Left renal pelvis (tissue), 4 donors: Measurements from ENCODE around the gene STON1. TPM values are rescaled to one million over a fixed set of nuclear protein-coding genes. Genes with fewer than 3 reads are reported as not detected.
"Not testable (repeated sequence)": the region's sequence is repeated elsewhere in the genome, so short reads cannot be mapped to it uniquely, and the experiment has no call there.

Experiments
- DNase-seq, 4 donors: peaks; one replicate each; pipeline ENCODE4 v3.0.0-alpha.2; 2013; ENCODE audit warnings: low read depth in 4 of 4, low spot score in 3 of 4
- polyA plus RNA-seq, 4 donors: library from polyadenylated mRNA; unstranded; fragments of 120-200 nt; gene quantifications; one replicate each; pipeline ENCODE4 v1.2.1, GENCODE V29; 2013; ENCODE audit not compliant: insufficient read length in 4 of 4

Gene STON1, protein sequence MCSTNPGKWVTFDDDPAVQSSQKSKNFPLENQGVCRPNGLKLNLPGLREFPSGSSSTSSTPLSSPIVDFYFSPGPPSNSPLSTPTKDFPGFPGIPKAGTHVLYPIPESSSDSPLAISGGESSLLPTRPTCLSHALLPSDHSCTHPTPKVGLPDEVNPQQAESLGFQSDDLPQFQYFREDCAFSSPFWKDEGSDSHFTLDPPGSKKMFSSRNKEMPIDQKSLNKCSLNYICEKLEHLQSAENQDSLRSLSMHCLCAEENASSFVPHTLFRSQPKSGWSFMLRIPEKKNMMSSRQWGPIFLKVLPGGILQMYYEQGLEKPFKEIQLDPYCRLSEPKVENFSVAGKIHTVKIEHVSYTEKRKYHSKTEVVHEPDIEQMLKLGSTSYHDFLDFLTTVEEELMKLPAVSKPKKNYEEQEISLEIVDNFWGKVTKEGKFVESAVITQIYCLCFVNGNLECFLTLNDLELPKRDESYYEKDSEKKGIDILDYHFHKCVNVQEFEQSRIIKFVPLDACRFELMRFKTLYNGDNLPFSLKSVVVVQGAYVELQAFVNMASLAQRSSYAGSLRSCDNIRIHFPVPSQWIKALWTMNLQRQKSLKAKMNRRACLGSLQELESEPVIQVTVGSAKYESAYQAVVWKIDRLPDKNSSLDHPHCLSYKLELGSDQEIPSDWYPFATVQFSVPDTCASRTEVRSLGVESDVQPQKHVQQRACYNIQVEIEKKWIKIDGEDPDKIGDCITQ
- polyA plus RNA-seq = 10 to 100 TPM; 22.8 to 42.7 (median 35.6) TPM

DNA sequence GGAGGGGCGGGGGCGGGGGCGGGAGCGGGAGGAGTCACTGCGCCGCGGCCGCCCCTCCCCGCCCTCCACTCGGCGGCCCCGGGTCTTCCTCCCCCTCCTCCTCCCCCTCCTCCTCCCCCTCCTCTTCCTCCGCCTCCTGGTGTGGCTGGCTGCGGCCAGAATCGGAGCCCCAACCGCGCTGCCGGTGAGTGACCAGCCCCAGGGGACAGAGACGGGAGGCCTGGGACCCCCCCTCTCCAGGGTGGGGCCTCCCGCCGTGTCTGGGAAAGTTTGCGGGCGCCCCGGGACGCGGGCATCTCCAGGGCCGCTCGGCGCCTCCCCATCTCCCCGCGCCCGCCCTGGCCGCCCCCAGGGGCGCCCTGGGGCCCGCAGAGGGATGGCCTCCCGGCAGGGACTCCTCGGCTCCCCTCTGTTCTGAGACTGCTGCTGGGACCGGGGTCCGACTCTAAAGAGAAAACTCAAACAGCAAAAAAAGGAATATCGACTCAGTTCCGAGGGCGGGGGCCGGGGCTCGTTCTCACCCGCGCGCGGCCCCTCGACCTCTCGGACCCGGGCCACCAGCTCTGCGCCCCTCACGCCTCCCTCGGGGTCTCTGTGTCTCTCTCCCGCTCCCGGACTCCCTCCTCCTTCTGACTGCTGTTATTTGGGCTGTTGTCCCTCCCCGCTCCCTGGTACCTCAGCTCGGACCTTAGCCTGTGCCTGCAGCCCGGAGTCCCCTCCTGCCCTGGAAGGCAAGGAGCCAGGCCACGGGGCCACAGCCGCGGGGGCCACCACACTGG is at the start of gene STON1:
STON1 (plus strand) TSS at position 122 of the 779 bp plus-strand sequence. CDS start 50,480 bp downstream, outside the sequence.
- DNase-seq = no peak

DNA sequence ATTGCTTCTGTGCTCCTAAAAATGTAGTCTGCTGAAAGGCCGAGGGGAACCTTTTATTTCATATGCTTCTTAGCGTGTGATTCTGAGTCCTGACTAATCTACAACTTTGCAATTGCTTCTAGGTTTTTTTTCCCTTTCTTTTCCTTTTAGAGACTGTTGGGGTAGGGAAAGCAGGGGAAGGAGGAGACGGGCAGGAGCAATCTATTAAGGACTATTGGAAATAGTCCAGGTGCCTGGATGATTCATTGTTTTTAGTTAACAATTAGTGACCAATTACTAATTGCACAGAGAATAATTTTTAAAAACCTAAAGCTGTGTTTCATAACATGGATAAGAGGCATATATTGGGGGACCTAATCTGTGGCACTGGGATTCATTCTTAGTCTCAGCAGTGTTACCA is 49.4 kb upstream of the STON1 start:
- no peak for DNase-seq

DNA sequence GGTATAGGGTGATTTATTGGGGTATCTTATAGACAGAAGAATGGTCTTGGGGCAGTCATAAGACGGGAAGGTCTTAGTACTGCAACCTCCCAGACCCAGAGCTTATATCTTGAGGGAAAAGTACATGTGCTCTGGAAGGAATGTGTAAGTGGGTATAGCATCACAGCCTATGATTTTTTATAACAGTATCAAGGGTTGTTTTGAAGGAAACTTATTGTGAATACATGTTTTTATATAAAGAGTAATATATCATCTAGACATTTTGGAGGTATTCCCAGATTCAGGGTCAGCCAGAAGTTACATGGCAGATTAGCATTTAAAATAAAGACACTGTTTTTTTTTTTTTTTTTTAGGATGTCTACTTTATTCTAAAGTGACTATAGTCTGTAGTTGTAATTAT is 47.6 kb upstream of the STON1 start:
- peak in 2 of 4 donors; percentile 59 to 69 for DNase-seq

DNA sequence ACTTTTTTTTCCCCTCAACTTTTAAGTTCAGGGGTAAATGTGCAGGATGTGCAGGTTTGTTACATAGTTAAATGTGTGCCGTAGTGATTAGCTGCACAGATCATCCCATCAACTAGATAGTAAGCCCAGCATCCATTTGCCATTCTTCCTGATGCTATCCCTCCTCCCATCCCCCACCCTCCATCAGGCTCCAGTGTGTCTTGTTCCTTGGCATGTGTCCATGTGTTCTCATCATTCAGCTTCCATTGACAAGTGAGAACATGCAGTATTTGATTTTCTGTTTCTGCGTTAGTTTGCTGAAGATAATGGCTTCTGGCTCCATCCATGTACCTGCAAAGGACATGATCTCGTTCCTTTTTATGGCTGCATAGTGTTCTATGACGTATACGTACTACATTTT is 47.2 kb upstream of the STON1 start:
- no peak for DNase-seq

DNA sequence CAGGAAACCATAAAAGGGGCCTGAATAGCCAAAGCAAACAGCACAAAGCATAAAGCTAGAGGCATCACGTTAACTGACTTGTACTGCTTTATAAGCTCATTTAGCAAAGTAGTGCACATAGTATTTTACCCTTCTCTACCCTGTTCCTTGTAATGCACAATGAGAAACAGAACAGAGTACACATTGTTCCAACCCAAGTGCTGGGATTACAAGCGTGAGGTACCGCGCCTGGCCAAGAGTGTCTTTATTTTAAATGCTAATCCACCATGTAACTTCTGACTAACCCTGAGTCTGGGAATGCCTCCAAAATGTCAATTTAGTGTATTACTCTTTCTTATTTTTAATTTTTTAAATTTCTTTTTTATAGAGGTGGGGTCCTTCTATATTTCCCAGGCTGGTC is 46.4 kb upstream of the STON1 start:
- no peak for DNase-seq

DNA sequence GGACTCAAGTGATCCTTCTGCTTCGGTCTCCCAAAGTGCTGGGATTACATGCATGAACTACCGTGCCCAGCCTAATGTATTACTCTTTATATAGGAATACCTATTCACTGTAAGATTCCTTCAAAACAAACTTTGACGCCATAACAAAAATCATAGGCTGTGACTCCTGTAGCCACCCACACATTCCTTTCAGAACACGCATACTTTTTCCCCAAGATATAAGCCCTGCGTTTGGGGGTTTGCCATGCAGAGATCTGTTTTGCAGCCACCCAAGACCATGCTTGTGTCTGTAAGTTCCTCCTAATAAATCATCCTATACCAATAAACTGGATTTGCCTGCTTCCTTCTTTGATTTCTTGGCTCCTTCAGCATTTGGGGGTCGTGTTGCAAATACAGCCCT is 46.0 kb upstream of the STON1 start:
- DNase-seq = no peak

DNA sequence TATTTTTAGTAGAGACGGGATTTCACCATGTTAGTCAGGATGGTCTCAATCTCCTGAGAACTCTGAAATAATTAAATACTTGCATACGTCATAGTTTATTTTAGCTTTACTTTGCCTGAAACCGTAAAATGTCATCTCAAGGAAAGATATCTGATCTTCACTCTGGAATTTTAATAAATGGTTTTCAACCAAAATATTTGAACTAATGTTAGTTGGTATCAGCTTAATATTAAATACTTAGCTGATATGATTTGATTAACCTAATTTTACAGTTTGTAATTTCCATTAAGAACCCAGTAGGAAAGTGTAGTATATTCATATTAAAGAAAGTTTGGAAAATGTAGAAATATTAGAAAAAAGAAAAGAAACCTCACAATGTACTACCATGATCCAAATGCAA is 41.4 kb upstream of the STON1 start:
- DNase-seq = no peak

DNA sequence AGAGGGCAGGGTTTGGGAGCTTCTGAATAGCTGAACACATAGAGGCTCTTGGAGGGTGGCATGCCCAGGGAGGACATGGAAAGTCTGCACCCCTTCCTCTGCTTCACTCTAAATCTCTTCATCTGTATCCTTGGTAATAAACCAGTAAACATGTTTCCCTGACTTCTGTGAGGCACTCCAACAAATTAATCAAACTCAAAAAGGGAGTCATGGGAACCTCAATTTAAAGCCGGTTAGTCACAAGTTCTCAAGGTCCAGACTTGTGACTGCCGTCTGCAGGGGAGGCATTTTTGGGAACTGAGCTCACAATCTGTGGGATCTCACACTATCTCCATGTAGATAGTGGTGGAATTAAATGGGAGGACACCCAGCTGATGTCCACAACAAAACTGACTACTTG is 33.1 kb upstream of the STON1 start:
- no peak for DNase-seq

DNA sequence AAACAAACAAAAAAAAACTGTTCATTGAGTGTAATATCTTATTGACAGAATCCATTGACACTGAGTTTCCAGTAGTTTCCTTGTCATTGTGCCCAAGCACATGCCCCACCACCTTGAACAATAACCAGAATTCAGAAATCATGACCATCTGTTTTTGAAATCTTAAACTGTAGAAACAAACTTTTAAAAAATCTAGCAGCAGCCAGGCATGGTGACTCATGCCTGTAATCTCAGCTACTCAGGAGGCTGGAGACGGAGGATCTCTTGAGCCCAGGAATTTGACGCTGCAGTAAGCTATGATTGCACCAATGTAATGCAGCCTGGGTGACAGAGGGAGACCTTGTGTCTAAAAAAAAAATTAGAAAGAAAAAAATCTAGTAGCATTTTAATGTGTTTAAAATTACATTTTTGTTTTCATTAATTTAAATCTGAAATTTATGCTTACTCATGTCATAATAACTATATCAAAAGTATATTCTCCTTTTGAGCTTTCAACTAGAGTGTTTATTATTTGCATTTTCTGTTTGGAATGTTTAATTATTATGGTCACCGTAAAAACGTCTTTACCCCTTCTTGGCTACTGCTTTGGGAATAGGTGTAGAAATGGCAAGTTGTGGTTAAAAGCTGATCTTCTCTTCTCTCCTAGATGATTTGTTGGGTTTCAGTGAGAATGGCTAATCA is 25.2 kb upstream of the STON1 start:
- DNase-seq = no peak

DNA sequence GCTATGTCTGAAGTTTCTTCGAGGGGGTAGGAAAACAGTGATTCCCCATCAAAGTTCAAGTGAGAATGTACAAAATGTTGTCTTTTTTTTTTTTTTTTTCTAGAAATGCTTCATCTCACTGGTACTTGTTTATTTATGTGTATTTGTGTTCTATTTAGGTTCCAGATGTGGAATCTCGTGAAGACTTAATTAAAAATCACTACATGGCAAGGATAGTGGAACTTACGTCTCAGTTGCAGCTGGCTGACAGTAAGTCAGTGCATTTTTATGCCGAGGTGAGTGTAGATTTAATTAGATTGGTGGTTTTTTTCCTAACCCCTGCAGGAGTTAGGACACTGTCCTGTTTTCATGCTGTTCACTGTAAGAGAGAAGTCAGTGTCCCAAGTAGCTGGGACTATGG is 22.8 kb upstream of the STON1 start:
- no peak for DNase-seq

DNA sequence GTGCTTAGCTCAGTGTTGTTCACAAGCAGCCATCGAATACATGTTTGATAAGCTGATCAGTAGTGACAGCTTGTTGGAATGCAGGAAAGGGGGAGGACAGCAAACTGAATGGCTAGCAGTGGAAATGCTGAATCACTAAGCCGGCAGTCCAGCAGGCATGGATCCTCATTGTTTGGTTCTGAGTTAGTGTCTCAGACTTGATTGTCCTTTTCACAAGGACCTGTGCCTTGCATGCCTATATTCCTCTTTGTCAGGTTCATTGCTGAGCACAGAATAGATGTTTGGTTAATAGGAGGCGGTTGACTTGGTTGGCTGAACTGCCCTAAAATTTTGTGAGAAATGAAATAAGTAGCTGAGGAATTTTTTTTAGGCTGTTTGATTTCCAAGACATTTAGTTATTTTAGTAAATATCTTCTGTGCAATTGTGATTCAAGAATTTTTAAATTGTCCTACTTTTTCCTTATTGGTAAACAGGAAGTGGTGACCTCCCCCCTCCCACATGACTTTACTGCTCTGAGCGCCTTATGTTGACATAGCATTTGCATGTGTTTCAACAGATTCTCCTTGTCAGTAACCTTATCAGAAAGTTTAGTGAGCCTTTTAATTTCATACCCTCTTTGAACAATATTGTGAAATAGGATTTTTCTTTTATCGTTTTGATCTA is 21.4 kb upstream of the STON1 start:
- DNase-seq = no peak

DNA sequence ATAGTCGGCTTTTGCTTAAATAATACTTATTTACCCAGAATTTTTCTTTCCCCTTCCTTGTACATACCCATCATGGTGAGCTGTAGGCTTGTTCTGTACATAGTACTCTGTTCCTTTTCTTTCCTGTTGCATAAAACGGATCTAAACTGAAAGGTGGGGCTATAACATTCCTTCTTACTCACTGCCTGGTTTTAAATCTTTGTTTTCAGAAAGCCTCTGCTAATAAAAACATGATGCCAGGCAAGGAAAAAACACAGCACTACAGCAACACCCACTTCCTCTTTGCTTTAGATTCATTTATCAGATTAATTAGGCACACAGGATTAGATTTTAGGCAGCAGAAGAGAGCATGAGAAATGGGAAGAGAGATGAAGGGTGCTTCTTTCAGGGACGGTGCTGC is 19.6 kb upstream of the STON1 start:
- no peak for DNase-seq

DNA sequence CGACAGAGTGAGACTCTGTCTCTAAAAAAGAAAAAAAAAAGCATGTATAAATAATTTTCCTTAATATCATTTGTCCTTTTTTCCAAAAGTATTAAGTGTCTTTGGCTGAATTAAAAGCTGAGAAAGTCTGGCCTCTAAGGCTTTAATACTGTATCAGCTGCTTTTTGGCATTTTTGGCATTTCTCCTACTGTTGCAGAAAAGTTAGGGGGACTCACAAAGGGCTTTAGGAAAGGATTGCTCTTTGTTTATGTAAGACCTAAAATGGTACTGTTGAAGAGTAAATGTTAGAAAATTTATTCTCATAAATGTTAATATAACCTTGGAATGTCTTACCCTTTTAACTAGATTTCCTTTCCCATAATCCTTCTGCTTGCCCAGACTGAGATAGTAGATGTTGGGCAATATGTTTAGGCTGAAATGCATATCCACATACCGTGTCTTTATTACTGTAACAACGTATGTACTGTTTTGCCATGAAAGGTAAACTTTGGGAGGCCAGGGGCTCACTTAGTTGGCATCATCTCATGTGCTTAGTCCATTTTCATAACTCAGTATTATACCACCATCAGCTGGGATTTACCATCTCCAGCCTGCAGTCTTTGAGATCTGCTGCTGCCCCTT is 18.0 kb upstream of the STON1 start:
- no peak for DNase-seq

DNA sequence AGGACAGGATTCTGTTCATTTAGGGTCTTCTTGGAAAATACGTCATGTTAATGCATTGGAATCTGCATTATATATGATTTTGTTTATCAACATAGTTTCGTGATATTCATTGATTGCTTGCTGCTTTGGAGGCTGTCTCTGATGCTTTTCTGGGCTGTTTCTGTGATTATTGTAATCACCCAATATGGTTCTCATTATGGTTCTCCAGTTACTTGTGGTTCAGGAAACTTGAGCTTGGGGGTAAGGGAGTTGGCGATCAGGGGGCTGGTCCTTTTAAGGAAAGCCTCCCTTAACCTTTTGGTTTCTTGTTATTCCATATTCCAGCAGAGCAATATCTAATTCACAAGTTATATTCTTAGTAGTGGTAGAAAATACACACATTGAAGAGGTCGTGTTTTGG is 17.4 kb upstream of the STON1 start:
- DNase-seq = no peak

DNA sequence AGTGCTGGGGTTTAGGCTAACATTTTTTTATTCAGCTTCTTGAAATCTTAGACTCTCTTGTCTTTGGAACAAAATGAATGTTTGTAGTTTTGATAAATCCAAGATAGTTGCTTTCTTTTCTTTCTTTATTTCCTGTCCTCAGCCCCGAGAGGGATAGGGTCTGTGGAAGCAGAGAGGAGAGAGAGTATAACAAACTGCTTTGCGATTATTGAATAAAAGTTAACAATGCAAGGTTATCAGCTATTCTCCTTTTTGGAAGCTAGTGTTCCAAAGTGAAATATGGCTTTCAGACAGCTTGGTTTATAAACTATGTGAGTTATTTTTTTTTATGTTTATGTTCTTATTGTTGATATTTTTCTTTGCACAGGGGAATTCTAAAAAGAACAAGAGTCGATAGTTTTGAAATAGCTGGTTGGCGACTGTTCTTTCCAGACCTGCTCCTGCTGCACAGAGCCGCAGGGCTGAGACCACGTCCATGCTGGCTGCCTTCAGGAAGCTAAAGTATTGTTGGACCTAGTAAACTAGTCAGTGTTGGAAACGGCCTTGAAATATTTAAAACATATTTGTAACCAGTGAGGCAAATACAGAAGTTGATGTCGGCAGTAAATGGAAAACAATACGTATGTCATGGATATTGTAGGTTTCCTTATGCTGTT is 15.5 kb upstream of the STON1 start:
- no peak for DNase-seq

DNA sequence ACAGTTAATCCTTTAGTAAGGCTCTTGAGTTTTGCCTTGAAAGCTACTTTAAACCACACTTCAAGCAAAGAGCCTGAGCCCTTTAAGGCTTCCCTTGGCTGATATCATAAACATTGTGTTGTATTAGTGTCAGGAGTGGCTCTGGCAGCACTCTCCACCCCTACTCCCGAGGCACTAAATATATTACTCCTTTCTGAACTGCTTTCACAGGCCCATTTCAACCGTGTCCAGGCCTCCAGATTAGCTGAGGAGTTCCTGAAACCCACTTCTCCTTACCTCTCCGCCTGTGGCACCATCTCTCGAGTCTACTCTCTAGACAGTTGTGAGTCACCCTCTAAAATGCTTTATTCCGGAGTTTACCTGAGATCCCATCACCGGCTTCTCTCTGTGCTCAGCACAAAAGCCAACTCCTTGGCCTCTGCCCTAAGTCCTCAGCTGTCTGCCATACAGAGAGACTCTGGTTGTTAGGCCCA is 14.4 kb upstream of the STON1 start:
- no peak for DNase-seq

DNA sequence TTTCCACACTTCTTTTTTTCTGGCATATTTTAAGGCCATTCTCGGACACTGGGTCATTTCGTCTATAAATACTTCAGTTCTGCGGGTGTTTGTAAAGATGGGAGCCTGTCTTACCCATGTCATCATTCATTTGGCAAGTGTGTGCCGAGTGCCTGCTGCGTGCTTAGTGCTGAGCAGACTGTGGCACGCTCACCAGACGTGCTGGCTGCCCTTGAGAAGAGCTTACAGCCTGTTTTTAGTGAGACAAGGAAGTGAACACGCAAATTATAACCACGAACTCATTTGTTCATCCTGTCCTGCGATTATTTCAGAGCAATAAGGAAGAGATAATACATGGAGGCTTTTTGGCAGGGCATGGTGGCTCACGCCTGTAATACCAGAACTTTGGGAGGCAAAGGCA is 10.4 kb upstream of the STON1 start:
- no peak for DNase-seq

DNA sequence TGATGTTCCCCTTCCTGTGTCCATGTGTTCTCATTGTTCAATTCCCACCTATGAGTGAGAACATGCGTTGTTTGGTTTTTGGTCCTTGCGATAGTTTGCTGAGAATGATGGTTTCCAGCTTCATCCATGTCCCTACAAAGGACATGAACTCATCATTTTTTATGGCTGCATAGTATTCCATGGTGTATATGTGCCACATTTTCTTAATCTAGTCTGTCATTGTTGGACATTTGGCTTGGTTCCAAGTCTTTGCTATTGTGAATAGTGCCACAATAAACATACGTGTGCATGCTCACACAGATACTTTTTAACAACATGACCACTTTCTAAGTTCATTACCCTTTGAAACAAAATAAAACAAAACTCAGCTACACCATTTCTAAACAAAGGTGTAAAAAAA is 5.2 kb upstream of the STON1 start:
- DNase-seq = not testable (repeated sequence)

DNA sequence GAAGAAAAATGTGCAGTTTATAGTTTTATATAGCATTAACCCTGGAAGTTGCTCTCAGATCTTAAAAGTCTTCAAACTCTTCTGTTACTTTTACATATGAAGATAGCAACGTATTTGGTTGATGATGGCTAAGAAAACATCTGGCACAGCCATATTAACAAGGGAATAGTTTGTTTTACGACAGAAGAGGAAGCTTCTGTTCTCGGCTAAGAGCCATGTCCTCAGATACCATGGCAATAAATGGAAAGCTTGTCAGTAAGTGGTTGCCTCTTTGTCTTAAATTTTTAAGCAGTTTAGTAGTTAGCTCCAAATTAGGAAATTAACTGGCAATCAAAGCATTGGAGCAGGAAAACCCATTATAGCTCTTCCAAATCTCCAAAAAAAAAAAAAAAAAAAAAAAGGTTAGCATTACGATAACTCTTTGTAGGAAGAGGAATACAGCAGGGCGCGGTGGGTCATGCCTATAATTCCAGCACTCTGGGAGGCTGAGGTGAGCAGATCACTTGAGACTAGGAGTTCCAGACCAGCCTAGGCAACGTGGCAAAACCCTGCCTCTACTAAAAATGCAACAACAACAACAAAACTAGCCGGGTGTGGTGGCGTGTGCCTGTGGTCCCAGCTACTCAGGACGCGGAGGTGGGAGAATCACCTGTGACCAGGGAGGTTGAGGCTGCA is 4.5 kb upstream of the STON1 start:
- DNase-seq = no peak
